NCI-H1092 treated with DMSO at 0.1 percent for 48 hours (cell line): ENCODE measurements around the gene NELL1.

ENCODE experiments used
- DNase-seq: peaks from one replicate; lab custom pipeline; 2025; lab: John Stamatoyannopoulos, UW

NELL1 gene

DNA sequence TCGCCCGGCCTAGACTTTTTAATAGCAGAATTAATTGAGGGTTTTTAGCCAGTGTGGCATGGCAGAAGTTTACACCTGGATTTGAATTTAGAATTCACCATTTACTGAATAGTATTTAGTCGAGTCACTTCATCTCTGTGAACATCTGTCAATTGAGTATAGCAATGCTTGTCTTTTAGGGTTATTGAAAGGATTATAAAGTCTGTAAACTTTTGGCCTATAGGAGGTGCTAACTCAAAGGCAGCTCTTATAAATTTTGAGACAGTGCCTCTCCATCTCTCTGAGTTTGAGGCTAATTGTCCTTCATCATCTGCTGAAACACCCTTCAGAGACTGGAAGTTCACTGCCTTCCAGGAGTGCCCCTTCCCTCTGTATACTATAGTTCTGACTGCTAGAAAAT is 205.0 kb downstream of the NELL1 start:
- DNase-seq: no peak

DNA sequence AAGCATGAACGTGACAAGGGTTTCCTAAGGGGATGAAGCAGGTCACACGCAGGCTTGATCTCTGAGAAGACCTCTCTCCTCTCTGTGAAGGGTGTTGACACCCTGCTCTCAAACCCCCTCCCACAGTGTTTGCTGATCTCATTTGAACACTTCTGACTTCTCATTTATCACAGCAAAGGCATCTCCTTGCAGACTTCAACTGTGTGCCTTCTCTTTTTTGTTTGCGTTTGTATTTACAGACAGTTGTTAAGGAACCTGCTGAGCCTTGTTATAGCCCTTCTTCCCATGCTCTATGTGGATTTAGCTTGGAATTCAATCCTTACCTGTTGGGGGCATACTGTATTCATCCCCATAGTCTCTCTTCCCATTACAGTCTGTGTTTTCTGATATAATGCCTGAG is 206.5 kb downstream of the NELL1 start:
- no peak for DNase-seq

DNA sequence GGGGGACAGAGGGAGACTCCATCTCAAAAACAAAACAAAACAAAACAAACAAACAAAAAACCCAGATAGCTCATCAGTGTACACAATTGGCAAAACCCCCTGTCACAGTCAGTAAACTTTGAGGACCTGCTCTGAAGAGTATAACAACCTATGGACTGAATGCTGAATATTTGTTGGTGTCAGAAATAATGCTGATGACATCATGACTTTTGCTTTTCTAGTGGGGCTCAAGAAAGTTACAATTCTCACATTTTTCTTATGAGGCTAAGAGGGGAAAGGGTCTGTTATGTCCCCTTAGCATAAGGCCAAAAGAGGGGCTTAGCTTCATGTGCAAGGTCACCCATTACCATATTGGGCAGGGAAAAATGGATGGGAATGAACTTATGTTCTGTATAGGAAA is 207.4 kb downstream of the NELL1 start:
- DNase-seq: no peak

DNA sequence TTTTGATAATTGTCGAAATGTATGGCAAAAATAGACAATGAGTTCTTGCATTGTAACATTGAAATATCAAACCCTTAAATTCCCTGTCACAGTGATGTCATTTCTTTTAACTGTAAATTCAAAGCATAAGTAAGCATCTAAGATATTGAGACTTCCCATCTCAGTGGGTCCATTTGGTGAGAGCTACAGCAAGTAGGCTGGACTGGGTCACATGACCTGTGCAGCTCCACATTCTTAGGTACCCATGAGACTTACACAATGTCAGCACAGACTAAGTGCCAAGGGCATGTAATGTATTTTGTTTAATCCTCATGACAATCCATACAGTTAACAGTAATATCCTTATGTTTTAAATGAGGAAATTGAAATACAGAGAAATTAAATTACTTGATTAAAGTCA is 210.7 kb downstream of the NELL1 start:
- DNase-seq: no peak

DNA sequence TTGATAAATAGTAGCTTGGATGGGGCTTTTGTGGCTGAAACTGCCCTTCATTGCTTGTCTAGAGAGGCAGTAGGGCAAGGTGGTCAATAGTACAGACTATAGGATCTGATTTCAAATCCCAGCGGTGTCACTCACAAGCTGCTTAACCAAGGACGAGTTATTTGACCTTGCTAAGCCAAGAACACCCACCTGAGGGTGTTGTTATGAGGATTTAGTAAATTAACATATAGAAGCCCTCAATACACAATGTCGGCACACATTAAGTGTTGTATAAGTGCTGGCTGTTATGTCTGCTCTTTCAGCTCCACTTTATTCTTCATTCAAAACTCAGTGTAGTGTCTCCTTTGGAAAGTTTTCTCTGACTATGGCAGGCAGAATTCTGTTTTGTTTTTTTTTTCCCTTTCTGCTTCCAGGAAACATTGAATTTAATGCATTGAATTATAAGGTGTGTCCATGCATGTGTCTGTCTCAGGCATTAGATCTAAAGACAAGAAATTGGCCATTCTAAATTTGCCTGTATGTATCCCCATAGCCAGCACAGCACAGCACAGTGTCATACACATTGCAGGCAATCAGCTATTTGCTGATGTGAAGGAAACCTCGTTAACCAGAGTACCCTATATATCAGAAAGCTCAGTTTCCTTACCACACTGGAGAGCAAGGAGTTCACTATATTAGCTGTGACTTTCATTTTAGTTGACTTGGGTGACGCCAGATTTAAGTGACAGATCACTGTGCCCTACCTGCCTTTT is 212.1 kb downstream of the NELL1 start:
- no peak for DNase-seq

DNA sequence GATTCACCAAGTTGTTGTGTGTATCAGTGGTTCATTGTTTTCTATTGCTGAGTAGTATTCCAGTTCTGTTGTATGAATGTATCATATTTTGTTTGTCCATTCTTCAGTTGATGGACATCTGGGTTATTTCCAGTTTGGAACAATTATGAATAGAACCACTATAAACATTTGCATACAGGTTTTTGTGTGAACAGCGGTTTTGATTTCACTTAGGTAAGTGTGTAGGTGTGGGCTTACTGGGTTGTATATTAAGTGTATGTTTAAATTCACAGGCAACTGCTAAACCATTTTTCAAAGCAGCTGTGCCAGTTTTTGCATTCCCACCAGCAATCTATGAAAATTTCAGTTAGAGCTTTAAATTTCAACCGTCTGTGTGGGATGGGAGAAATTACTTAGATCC is 217.8 kb downstream of the NELL1 start:
- DNase-seq: no peak

DNA sequence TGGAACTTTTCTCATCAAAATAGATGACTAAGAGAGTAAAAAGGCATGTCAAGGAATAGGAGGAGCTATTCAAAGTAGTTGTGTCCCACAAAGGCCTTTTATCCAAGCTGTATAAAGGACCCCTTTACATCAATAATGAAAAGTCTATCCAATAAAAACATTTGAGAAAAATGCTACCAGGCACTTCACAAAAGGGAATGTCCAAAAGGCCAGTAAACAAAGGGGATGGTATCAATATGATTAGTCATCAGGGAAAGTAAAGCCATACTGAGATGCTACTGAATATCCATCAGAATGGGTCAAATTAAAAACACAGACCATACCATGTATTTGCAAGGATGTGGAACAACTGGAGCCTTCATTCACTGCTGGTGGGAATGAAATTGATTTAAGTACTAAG is 224.9 kb downstream of the NELL1 start:
- DNase-seq: no peak

DNA sequence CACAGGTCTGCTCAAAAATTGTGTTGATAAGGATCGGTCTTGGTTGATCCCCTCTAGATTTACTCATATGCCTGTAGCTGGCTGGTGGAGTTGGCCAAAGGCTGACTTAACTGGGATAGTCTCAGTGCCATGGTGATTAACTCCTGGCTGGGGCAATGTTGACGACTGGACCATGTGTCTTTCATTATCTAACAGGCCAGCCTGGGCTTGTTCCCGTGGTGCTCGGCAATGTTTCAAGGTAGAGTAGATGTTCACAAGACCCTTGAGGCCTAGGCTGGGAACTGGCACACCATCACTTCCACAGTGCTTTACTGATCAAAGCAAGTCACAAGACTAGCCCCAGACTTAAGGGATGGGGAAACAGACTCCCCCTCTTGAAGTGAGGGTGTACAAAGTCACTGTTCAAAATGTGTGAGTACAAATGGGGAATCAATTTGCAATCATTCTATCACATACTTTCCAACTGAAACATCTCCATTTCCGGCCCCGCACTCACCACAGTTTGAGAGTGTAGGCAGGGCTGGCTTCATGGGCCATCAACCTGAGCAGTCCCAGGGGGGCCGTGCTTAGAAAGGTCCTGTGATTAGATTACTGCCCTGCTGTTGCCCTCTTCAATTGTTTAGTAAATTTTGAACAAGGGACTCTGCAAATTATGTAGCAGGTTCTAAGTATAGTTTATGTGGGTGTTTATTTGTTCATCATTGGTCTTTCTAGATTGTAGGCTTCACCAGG is 240.8 kb downstream of the NELL1 start:
- DNase-seq: no peak

DNA sequence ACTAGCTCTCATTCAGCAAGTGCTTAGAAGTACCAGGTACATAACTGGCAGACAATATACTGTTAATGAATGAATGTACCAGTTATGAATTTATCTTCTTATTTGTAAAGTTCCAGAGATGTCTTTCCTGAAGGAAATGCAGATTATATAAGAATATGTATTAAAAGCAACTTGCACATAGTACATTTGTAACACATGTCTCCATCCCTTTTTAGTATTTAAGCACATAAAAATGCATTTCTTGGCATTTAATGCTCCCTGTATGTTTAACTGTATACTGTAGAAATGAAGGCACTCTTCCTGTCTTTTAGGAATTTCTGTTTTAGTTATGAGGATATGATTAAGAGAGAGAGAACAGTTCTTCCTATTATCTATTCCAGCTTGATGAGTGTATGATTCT is 241.3 kb downstream of the NELL1 start:
- no peak for DNase-seq

DNA sequence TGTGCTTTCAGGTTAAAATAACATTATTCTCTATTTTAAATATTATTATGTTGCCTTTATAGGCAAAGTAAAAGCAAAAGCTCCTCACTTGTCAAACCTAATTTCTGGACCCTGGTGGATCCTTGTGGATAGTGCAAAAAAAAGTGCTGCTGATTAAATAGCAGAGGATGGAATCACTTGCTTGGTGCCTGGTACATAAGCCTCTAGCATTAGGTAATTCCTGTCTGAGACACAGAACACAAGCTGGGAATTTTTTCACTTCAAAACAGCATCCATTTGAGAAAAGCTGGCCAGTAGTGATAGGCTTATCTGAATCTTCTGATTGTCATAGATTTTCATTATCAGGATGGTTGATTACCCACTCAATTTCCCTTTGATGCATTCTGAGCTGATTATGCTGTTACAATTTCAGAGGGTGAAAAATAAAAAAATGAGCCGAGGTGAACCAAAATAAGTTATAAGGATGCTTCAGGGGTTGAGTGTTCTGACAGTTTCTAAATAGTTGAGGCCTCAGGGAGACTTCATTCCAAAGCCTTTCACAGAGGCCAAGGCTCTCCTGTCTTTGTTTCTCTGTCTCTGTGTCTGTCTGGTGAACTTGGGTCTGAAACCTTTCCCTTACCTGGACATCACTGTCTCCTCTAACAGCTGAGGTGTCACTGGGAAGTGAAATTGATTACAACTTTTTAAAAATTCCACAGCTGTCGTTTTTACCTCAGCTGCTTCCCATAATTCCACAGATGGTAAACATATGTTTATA is 242.9 kb downstream of the NELL1 start:
- no peak for DNase-seq

DNA sequence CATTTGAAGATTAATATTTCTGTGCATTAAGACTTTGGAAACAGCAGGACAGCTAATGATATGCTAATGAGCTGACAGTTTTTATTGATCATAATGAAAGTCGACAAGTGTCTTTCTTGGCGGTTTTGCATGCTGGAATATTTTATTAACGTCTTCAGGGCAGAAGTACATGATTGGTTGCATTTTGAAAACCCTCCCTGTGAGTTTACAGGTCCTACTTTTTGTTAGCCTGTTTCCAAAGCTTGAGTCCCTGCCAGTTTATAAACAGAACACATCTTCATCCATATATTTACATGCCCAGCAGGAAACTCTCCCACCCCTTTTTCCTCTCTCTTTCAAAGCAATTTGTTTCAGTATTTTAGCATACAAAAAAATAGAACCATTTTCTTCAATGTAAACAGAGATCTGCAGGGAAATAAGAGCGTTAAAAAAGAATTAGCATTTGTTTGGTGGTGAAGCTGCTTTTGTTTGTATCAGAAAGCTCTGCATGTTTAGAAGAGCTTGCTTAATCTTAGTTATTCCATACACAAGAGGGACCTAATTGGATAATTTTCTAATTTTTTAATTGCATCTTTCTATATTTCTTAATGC is 243.6 kb downstream of the NELL1 start:
- DNase-seq: peak; percentile 9

DNA sequence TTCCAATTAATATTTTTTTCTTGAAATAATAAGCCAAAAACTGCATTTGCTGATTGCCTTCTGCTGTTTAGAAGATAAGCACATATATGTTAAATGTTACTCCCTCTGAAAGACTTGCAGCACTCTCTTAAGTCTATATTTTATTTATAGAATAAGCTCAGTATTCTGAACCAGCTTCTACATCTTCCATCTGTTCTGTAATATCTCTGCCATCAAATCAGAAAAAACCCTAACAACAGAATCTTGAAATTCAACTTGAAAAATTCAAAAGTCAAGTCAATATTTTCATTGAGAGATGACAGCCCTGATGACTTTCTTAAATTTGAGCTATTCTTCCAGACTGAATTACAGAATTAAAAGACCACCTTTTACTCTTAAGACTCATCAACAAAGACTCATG is 247.9 kb downstream of the NELL1 start:
- no peak for DNase-seq

DNA sequence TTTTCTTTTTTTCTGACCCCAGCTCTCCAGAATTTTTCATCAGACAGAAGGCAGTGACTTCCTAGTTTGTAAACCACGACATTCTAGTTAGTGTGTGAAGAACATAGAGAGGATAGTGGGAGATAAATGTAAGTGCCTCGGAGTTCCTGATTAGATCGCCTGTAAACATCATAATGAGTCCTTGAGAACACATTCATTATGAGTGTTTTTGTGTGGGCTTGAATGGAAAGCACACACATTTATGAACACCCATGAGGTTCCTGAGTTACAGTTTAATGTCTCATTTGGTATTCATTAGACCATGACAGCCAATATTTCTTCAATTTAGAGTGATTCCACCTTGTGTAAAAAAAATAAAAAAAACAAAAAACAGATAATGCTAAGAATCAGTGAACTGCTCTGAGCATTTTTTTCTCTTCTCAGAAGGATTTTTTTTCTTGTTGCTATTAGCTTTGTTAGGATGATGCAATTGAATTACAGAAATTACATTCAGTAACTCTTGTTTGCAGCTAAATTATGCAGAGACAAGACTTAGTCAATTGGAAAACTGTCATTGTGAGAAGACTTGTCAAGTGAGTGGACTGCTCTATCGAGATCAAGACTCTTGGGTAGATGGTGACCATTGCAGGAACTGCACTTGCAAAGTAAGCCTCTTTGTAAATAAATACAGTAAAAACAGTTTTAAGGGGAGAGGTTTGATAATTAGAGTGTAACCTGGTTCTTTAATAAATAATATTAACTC is 257.6 kb downstream of the NELL1 start:
- DNase-seq: peak; percentile 76

DNA sequence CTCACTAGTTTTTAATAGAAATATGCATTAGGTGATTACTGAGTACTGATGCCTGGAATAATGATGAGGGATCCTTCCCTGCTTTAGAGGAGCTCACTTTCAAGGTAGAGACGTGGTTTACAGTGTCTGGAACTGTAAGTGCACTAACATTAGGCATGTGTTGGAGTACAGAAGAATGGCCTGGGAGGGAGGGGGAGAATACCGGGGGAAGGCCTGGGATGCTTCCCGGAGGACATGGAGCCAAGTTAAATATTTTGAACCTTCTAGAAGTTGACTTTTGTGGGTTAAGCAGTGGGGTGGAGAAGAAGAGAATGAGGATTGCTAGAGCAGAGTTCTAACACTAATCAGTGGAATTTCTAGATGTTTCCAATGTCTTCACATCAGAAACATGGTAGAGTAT is 261.6 kb downstream of the NELL1 start:
- no peak for DNase-seq

DNA sequence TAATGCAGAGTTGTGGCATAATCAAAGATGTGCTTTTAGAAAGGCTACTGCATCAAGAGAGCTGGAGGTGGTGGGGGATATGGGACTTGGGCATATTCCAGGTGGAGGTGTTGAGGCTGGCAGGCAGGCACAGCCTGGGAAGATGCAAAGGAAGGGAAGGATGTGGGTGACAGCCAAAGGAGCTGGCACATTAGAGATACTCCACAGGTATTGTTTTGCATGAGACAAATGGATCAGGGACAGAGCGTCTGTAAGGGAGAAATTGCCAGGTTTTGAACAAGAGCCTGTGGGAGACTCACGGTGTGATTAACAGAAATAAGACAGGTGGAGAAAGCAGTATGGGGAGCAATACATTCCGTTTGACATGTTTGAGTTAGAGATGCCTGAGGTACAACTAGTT is 263.7 kb downstream of the NELL1 start:
- no peak for DNase-seq

DNA sequence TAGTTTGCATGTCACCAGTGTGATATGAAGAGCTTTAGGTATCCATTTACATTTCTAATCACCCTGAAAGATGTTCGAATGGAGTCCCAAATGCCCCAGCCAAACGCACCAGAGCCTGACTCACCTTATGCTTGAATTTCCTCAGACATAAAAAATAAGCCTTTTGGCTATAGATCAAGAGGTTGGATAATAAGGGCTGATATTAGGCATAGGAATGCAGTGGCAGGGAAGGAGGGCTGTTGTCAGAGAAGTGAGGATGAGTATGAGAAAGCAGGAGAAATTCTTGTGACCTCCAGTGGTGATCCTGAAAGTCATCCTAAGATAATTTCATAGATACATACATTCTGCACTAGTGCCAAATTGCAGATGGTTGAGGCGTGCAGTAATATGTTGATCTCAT is 264.6 kb downstream of the NELL1 start:
- DNase-seq: no peak

DNA sequence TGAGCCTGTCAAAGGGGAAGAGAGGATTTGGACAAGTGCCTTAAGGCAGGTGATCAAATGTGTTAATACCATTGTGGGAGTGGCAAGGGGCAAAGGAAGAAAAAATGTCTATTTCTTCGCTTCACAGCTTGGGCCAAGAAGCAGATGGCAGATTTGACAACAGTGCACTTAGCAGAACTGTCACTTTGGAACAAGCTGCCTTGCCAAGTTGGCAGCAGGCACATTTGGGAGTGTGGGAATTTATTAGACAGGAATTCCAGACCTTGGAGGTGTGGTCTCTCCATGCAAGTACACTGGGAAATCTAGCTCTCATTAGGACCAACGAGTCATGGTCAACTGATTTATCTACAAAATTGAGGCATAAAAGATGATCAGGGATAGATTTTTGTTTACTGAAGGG is 265.1 kb downstream of the NELL1 start:
- DNase-seq: no peak

DNA sequence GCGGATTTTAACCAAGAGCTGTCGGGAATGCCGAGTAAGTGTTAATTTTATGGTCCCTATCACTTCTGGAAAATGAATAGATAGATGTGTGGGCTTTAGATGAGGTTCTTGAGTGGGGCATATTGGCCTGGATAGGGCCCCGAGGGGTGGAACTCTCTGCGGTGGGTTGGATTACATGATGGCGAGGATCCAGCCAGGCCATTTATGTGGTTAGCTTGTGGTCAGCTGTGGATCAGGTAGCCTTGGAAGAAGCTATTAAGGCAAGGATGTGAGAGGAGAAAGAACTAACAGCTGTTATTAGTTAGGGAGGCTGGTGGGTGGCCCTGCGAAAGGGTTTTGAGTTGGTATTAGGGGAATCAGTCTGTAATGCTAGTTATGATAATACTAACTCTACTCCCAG is 268.4 kb downstream of the NELL1 start:
- no peak for DNase-seq

DNA sequence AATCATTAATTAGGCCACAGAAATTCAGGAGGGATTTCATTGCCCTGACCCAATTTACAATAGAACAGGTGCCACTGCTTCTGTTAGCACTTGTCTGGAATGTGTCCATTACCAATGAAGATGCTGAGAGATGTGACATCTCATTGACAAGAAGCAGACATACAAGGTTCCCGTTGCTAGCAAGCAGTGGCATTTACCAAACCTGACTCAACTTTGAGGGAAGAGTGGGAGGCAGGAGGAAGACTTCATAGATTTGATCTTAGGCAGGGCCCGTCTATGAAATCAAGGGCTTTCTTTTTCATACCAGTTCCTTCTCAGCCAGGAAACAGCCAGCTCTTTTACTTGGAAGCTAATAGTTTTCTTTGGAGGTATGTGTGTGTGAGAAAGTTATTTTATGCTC is 280.2 kb downstream of the NELL1 start:
- no peak for DNase-seq

DNA sequence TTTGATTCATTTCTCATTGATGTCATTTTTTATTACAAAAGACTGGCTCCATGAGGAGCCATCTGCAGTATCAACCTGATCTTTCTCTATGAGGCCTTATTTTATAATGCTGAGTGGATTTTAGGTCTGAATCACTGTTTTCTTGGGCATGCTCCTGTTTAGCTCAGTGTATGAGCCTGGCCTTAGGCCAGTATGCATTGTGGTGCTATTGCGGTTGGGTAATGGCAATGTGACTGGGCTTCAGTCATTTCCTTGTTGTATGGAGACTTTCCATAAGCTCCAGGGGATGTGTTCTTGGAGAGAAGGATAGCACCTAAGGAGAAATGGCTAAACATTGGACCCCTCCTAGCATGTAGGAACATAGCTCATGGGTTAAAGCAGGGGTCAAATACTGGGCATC is 293.2 kb downstream of the NELL1 start:
- no peak for DNase-seq

DNA sequence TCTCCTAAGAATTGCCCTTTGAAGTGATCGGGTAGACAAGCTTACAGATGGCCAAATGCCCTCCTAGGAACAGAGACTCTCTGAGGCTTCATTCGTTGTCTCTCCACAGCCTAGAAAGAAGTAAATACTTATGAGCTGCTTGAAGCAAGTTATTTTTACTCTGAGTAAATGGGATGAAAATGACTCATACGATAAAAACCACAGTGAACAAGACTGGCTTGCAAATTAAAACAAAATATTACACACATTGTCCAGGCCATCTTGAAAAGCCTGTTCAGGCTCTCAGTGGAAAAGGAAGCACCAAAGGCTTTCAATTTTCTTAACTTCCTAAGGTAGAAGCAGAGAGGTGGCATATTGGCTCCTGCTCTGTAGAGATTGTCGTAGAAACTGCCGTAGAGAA is 294.2 kb downstream of the NELL1 start:
- no peak for DNase-seq

DNA sequence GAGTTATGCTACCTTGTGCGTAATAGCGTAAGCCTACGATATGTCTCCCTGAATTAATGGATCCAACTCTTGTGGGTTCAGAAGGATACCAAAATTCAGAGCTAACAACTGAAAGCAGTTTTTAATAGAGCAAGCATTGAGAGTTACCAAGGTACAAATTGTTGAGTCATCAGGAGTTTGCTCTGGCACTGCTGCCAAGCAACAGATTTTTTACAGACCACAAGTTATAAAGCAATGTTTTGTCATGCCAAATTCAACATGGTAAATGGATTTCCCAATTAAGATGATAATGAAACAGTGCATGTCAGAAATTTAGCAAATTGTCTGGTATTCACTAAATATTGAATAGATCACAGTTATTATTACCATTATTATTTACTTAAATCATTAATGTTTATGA is 295.6 kb downstream of the NELL1 start:
- no peak for DNase-seq
